ENCODE measurements around the gene GPS1.

The GPS1 gene

DNA sequence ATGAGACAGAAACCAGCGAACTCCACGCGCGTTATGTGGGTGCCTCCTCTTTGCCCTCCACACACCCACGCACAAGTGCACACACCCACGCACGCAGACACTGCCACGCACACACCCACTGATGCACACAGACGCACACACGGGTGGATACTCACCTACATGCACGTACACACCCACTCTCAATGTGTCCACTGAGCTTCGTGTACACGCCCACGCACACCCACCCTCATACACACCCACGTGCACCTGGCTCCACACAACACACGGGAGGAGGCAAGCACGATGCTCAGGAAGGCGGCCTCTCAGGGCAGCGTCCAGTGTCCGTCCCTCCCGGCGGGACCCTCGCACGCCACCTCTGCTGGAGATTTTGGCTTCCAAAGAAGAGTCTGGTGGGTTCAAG, 4.3 kb upstream of the GPS1 start:
- Histone ChIP-seq H3K4me3 (ENCODE audit: low read length) (no peak overlapping the region), H3K4me1 (ENCODE audit: control insufficient read depth, insufficient read depth, low read length) (peaks cover 8% of the 10 kb centered on the region), H3K27ac (ENCODE audit: low read depth, low read length) (no peak overlapping the region), H3K36me3 (ENCODE audit: control insufficient read depth, insufficient read depth, low read length) (peaks cover 5% of the 10 kb centered on the region), H3K9ac (ENCODE audit: low read length) (no peak overlapping the region), H3K27me3 (ENCODE audit: control insufficient read depth, insufficient read depth, low read length) (no peaks in the 10 kb centered on the region)

DNA sequence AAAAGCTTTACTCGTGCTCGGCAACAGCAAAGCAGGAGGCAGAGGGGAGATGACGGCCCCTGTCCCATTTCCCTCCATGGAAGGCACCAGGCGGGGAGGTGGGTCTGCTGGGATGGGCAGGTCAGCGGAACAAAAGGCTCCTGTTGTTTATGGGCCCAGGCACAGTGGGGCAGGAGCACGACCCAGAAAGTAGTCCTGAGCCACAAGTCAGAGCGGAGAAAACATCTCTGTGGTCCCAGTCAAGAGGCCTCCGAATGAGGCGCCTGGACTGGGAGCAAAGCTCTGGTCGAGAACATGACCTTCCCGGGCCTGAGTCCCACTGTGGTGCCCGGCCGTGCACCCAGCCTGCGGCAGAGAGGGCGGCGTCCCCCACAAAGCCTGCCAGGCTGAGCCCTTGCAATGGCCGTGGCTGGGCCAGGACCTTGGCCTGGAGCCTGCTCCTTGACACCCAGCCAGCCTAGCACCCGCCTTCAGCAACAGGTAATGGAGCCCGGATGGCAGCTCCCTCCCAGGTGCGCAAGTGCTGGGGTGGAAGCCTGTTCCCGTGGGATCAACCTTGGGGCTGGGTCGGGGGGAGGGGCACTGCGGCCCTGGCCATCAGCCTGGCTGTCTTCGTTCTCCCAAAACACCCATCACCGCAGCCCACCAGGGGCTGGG, 3.7 kb upstream of the GPS1 start:
- Histone ChIP-seq H3K4me3 (ENCODE audit: low read length) (no peak overlapping the region), H3K27ac (ENCODE audit: low read depth, low read length) (no peak overlapping the region), H3K36me3 (ENCODE audit: control insufficient read depth, insufficient read depth, low read length) (peaks cover 5% of the 10 kb centered on the region), H3K27me3 (ENCODE audit: control insufficient read depth, insufficient read depth, low read length) (no peaks in the 10 kb centered on the region), H3K9ac (ENCODE audit: low read length) (no peak overlapping the region), H3K4me1 (ENCODE audit: control insufficient read depth, insufficient read depth, low read length) (peaks cover 13% of the 10 kb centered on the region)

GRCh38 chr17:82048571-82048971, 3.1 kb upstream of the GPS1 start:
- Histone ChIP-seq H3K4me1 (ENCODE audit: control insufficient read depth, insufficient read depth, low read length) (peaks cover 13% of the 10 kb centered on the region), H3K9ac (ENCODE audit: low read length) (no peak overlapping the region), H3K27ac (ENCODE audit: low read depth, low read length) (no peak overlapping the region), H3K27me3 (ENCODE audit: control insufficient read depth, insufficient read depth, low read length) (no peaks in the 10 kb centered on the region), H3K36me3 (ENCODE audit: control insufficient read depth, insufficient read depth, low read length) (peaks cover 5% of the 10 kb centered on the region), H3K4me3 (ENCODE audit: low read length) (no peak overlapping the region)

DNA sequence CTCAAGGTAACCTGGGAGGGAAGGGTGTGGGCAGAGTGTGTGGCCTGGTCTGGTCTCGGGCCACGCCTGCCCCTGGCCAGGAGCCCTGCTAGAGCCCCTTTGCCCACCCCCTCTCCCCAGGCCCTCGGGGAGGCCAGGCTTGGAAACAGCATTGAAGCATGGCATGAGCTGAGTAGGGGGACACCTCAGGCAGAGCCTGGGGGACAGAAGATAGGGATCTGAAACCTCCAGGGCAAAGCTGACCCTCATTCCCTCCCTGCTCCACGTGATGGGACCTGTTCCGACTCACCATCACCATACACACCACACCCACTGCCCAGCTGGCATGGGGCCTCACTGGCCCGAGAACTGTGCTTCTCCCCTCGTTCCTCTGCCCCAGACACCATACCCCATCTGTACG, 2.6 kb upstream of the GPS1 start:
- H3K36me3 ChIP-seq (ENCODE audit: control insufficient read depth, insufficient read depth, low read length): peaks cover 10% of the 10 kb centered on the region
- H3K27me3 ChIP-seq (ENCODE audit: control insufficient read depth, insufficient read depth, low read length): no peaks in the 10 kb centered on the region
- H3K9ac ChIP-seq (ENCODE audit: low read length): no peak overlapping the region
- H3K27ac ChIP-seq (ENCODE audit: low read depth, low read length): no peak overlapping the region
- H3K4me1 ChIP-seq (ENCODE audit: control insufficient read depth, insufficient read depth, low read length): peaks cover 13% of the 10 kb centered on the region
- H3K4me3 ChIP-seq (ENCODE audit: low read length): no peak overlapping the region

DNA sequence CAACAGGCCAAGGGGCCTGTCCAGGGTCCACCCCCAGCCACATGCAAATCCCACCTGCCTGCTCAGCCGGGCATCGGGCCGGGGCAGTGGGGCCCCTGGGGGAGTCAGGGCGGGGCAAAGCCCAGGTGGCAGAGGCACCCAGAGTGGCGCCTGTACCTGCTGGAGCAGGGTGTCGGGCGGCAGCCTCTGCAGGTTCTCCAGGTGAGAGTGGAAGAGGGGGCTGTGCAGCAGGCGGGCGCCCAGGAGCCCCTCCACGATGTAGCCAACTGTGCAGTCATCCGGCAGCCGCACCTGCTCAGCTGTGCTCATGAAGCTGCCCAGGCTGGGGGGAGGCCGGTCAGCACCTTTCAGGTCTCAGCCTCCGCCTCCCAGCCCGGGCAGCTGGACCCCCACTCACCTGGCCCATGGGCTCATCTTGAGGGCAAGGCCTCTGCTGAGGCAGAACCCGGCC, 2.2 kb upstream of the GPS1 start:
- Histone ChIP-seq H3K36me3 (ENCODE audit: control insufficient read depth, insufficient read depth, low read length) (peaks cover 13% of the 10 kb centered on the region), H3K9ac (ENCODE audit: low read length) (no peak overlapping the region), H3K4me1 (ENCODE audit: control insufficient read depth, insufficient read depth, low read length) (peaks cover 13% of the 10 kb centered on the region), H3K4me3 (ENCODE audit: low read length) (no peak overlapping the region), H3K27ac (ENCODE audit: low read depth, low read length) (no peak overlapping the region), H3K27me3 (ENCODE audit: control insufficient read depth, insufficient read depth, low read length) (no peaks in the 10 kb centered on the region)

- Histone ChIP-seq H3K36me3 (ENCODE audit: control insufficient read depth, insufficient read depth, low read length) (peaks cover 20% of the 10 kb centered on the region), H3K4me3 (ENCODE audit: low read length) (peak overlapping the region; percentile 64), H3K27me3 (ENCODE audit: control insufficient read depth, insufficient read depth, low read length) (no peaks in the 10 kb centered on the region), H3K27ac (ENCODE audit: low read depth, low read length) (no peak overlapping the region), H3K9ac (ENCODE audit: low read length) (no peak overlapping the region), H3K4me1 (ENCODE audit: control insufficient read depth, insufficient read depth, low read length) (peaks cover 13% of the 10 kb centered on the region)
These were observed 1.4 kb upstream of the GPS1 start for GRCh38 chr17:82050152-82050760.

- H3K27ac ChIP-seq (ENCODE audit: low read depth, low read length): no peak overlapping the region
- H3K9ac ChIP-seq (ENCODE audit: low read length): no peak overlapping the region
- H3K27me3 ChIP-seq (ENCODE audit: control insufficient read depth, insufficient read depth, low read length): no peaks in the 10 kb centered on the region
- peaks cover 13% of the 10 kb centered on the region for H3K4me1 ChIP-seq (ENCODE audit: control insufficient read depth, insufficient read depth, low read length)
- peak overlapping the region; percentile 64 for H3K4me3 ChIP-seq (ENCODE audit: low read length)
- peaks cover 21% of the 10 kb centered on the region for H3K36me3 ChIP-seq (ENCODE audit: control insufficient read depth, insufficient read depth, low read length)
These were observed 697 bp upstream of the GPS1 start for GRCh38 chr17:82050761-82051641.

DNA sequence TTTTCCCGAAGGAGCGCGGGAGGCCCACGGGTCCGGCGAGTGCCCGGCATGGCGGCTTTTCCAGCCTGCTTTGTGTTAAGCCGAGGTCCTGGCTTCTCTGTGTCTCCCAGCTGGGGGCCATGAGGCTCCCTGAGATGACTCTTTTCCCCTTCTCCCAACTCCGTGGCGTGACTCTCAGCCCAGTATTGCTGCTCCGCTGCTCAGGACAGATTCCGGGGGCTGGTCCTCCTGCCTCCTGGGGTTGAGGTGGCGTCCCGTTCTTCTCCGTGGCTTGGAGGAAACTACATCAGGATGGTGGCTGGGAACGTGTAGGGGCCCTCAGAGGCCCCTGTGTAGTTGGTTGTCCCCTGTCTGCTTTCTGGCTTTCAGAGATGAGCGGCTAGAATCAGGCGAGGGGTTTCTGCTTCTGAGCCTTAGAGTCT, 951 bp downstream of the GPS1 start:
- peaks cover 13% of the 10 kb centered on the region for H3K4me1 ChIP-seq (ENCODE audit: control insufficient read depth, insufficient read depth, low read length)
- no peaks in the 10 kb centered on the region for H3K27me3 ChIP-seq (ENCODE audit: control insufficient read depth, insufficient read depth, low read length)
- peaks cover 29% of the 10 kb centered on the region for H3K36me3 ChIP-seq (ENCODE audit: control insufficient read depth, insufficient read depth, low read length)
- H3K9ac ChIP-seq (ENCODE audit: low read length): peak overlapping the region; percentile 35
- no peak overlapping the region for H3K27ac ChIP-seq (ENCODE audit: low read depth, low read length)
- peak overlapping the region; percentile 75 for H3K4me3 ChIP-seq (ENCODE audit: low read length)

GRCh38 chr17:82053130-82053529, 1.4 kb downstream of the GPS1 start:
- H3K4me1 ChIP-seq (ENCODE audit: control insufficient read depth, insufficient read depth, low read length): peaks cover 13% of the 10 kb centered on the region
- H3K27me3 ChIP-seq (ENCODE audit: control insufficient read depth, insufficient read depth, low read length): no peaks in the 10 kb centered on the region
- no peak overlapping the region for H3K9ac ChIP-seq (ENCODE audit: low read length)
- H3K27ac ChIP-seq (ENCODE audit: low read depth, low read length): no peak overlapping the region
- H3K36me3 ChIP-seq (ENCODE audit: control insufficient read depth, insufficient read depth, low read length): peaks cover 34% of the 10 kb centered on the region
- peak overlapping the region; percentile 75 for H3K4me3 ChIP-seq (ENCODE audit: low read length)

DNA sequence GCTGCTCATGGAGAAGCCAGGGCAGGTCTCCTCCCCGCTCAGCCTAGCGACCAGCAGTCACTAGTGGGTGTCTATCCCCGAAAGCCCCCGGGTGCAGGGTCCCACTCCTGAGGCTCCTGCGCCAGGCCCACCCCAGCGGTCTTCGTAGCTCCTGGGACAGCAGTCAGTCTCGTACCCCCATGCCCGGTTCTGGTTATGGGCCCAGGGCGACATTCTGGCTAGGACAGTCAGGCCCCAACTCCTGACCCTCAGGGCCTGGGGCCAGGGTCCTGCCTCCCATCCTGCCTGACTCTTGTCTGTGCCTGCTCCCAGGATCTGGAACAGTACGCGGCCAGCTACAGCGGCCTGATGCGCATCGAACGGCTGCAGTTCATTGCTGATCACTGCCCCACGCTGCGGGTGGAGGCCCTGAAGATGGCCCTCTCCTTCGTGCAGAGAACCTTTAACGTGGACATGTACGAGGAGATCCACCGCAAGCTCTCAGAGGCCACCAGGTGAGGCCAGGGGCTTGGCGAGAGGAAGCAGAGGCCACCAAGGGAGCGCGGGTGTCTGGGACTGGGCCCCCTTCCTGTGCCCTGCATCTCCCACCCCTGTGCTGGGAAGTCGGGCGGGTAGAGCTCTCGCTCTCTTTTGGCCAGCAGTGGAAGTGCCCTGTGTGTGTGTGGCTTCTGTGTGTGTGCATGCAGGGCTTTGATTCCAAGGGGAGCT, 2.0 kb downstream of the GPS1 start:
- peaks cover 13% of the 10 kb centered on the region for H3K4me1 ChIP-seq (ENCODE audit: control insufficient read depth, insufficient read depth, low read length)
- H3K27ac ChIP-seq (ENCODE audit: low read depth, low read length): no peak overlapping the region
- H3K36me3 ChIP-seq (ENCODE audit: control insufficient read depth, insufficient read depth, low read length): peaks cover 37% of the 10 kb centered on the region
- H3K27me3 ChIP-seq (ENCODE audit: control insufficient read depth, insufficient read depth, low read length): no peaks in the 10 kb centered on the region
- no peak overlapping the region for H3K9ac ChIP-seq (ENCODE audit: low read length)
- H3K4me3 ChIP-seq (ENCODE audit: low read length): peak overlapping the region; percentile 75

DNA sequence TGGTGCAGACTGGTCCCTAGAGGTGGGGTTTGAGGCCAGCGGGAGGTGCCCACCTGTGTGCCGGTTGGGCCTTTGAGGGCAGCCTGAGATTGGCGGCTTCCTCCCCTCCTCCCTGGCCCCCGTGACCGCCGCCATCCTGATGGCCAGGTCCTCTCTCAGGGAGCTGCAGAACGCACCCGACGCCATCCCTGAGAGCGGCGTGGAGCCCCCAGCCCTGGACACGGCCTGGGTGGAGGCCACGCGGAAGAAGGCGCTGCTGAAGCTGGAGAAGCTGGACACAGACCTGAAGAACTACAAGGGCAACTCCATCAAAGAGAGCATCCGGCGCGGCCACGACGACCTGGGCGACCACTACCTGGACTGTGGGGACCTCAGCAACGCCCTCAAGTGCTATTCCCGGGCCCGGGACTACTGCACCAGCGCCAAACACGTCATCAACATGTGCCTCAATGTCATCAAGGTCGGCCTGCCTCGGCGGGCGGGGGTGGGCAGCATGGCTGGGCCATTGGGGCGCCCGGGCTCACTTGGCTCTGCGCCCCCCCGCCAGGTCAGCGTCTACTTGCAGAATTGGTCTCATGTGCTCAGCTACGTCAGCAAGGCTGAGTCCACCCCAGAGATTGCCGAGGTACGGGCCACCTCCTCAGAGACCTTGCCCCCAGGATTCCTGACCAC, 2.8 kb downstream of the GPS1 start:
- Histone ChIP-seq H3K4me3 (ENCODE audit: low read length) (no peak overlapping the region), H3K4me1 (ENCODE audit: control insufficient read depth, insufficient read depth, low read length) (peaks cover 13% of the 10 kb centered on the region), H3K36me3 (ENCODE audit: control insufficient read depth, insufficient read depth, low read length) (peaks cover 33% of the 10 kb centered on the region), H3K27ac (ENCODE audit: low read depth, low read length) (no peak overlapping the region), H3K9ac (ENCODE audit: low read length) (no peak overlapping the region), H3K27me3 (ENCODE audit: control insufficient read depth, insufficient read depth, low read length) (no peaks in the 10 kb centered on the region)

Data from rectal smooth muscle tissue (tissue), 1 donor.